Muscle of leg (tissue), 11 donors: Measurements from ENCODE around the gene CDC42BPG. TPM values are rescaled to one million over a fixed set of nuclear protein-coding genes. Genes with fewer than 3 reads are reported as not detected.

Experiments used
- DNase-seq: peaks from one replicate; pipeline ENCODE4 v3.0.0; 2013
- H3K27ac ChIP-seq: one replicate; pipeline ENCODE4 v1.5.1; 2013; ENCODE audit warnings: mild to moderate bottlenecking, low read length, control low read depth
- H3K27me3 ChIP-seq: one replicate; pipeline ENCODE4 v1.6.1; 2013; ENCODE audit warnings: low read length; ENCODE audit not compliant: control insufficient read depth, insufficient read depth
- H3K36me3 ChIP-seq: one replicate; pipeline ENCODE4 v1.6.1; 2013; ENCODE audit warnings: low read length; ENCODE audit not compliant: control insufficient read depth, insufficient read depth
- H3K4me1 ChIP-seq: one replicate; pipeline ENCODE4 v1.6.1; 2013; ENCODE audit warnings: low read length; ENCODE audit not compliant: control insufficient read depth, insufficient read depth
- H3K4me3 ChIP-seq: one replicate; pipeline ENCODE4 v1.5.1; 2013; ENCODE audit warnings: low read length, control low read depth
- H3K9me3 ChIP-seq: replicated peaks from 2 replicates; pipeline ENCODE4 v1.6.1; 2013; ENCODE audit warnings: low read depth, low read length; ENCODE audit not compliant: control insufficient read depth
- WGBS: methylation state at CpG from one replicate; pipeline ENCODE4 v1.1.5; 2013; ENCODE audit warnings: missing lambda C conversion rate; ENCODE audit not compliant: insufficient coverage; 5-methylcytosine and 5-hydroxymethylcytosine counted together
- polyA plus RNA-seq, 8 donors: library from polyadenylated mRNA; unstranded; fragments of 120-200 nt; gene quantifications; one replicate each; pipeline versions ENCODE4 v1.2.1 to v1.2.3, GENCODE V29; 2013; ENCODE audit warnings: inconsistent platforms in 1 of 8, low replicate concordance in 1 of 8; ENCODE audit not compliant: insufficient read length in 8 of 8, insufficient read depth in 1 of 8
- total RNA-seq: library from RNA; stranded (reverse); fragments of 120-200 nt; gene quantifications from one replicate; pipeline ENCODE4 v1.2.4, GENCODE V29; 2013

Gene CDC42BPG
- total and polyA plus RNA-seq, 9 donors = 0.35 to 2.3 (median 0.95) TPM

DNA sequence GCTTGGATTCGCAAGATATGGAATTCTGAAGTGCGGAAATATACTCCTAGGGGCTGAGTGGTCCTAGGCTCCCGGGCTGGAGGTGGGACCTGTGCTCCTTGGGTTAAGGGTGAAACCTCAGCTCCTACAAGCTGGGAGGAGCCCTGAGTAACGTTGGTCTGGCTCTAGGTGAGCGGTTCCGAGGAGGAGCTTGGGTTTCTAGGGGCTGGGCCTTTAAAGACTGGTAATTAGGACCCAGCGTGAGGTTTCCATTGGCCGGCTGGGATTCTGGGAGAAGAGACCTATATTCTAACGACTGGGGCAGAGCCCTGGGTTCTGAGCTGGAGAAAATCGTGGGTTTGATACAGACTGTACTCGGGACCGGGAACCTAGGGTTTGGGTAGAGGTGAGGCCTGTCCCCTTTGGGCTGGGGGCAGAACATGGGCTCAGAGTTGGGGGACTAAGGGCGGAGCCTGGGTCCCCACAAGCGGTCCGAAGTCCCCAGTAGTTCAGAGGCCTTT, 40.6 kb downstream of the CDC42BPG start:
- Histone ChIP-seq H3K36me3 (peaks cover 42% of the 10 kb centered on the region), H3K27me3 (no peaks in the 10 kb centered on the region), H3K4me3 (peak overlapping the region; percentile 63), H3K27ac (peak overlapping the region; percentile 89), H3K4me1 (peaks cover 37% of the 10 kb centered on the region), H3K9me3 (no peaks in the 10 kb centered on the region)
- 33% methylated on average over 13 of the region's 15 CpGs for WGBS
- no peak for DNase-seq

DNA sequence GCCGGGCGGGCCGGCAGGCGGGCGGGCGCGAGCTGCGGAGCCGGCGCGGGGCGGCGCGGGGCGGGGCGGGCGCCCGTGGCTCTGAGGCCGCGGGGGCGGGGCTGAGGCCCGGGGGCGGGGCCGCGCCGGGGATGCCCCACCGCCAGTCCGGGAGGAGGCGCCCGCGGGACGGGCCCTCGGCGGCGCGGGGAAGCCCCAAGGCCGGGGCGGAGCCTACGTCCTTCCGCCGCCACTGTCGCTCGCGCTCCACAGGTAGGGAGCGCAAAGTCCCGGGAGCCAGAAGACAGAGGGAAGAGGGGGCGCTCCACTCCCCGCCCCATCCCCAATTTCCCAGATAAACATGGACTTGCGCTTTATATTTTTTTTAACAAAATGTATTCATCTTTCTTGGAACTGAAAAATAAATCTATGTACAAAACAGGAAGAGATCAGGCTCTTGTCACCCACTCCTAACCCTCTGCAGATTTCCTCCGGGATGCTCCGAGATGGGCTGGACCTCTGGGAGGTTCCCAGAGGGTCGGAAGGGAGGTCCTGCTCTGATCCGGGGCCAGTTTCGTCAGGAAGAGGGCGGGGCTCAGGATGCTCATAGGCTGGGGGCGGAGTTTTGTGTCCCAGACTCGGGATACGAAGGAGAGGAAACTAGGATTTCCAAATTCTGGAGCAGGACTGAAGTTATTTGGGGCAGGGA, 41.2 kb downstream of the CDC42BPG start, which contains the start of gene MAP4K2:
MAP4K2 (minus strand) TSS at position 57 of the 688 bp plus-strand sequence. CDS start 65 bp downstream, outside the sequence.
- peak; percentile 94 for DNase-seq
- H3K9me3 ChIP-seq = no peaks in the 10 kb centered on the region
- no peaks in the 10 kb centered on the region for H3K27me3 ChIP-seq
- H3K27ac ChIP-seq = peak within 1 kb of the TSS; percentile 89
- H3K4me1 ChIP-seq = peaks cover 37% of the 10 kb centered on the region
- H3K4me3 ChIP-seq = peak within 1 kb of the TSS; percentile 63
- H3K36me3 ChIP-seq = peaks cover 43% of the 10 kb centered on the region
- WGBS = 0% methylated on average over 24 of the region's 58 CpGs

GRCh38 chr11:64802370-64803157, 41.9 kb downstream of the CDC42BPG start:
- H3K4me1 ChIP-seq = peaks cover 37% of the 10 kb centered on the region
- no peaks in the 10 kb centered on the region for H3K27me3 ChIP-seq
- peaks cover 38% of the 10 kb centered on the region for H3K36me3 ChIP-seq
- H3K4me3 ChIP-seq = peak overlapping the region; percentile 46
- H3K9me3 ChIP-seq = no peaks in the 10 kb centered on the region
- 9% methylated on average over 53 of the region's 54 CpGs for WGBS
- H3K27ac ChIP-seq = peak overlapping the region; percentile 59
- DNase-seq = no peak

- Histone ChIP-seq H3K27ac (peak overlapping the region; percentile 59), H3K9me3 (no peaks in the 10 kb centered on the region), H3K27me3 (no peaks in the 10 kb centered on the region), H3K4me1 (peaks cover 37% of the 10 kb centered on the region), H3K36me3 (peaks cover 36% of the 10 kb centered on the region), H3K4me3 (peak overlapping the region; percentile 46)
- DNase-seq = peak; percentile 41
- WGBS = 24% methylated on average over 12 of the region's 13 CpGs
Measured at GRCh38 chr11:64801561-64802369, 42.7 kb downstream of the CDC42BPG start.

GRCh38 chr11:64801158-64801464, 43.3 kb downstream of the CDC42BPG start:
- no peak overlapping the region for H3K4me3 ChIP-seq
- no peak overlapping the region for H3K27ac ChIP-seq
- no peaks in the 10 kb centered on the region for H3K9me3 ChIP-seq
- peaks cover 32% of the 10 kb centered on the region for H3K36me3 ChIP-seq
- peaks cover 37% of the 10 kb centered on the region for H3K4me1 ChIP-seq
- 64% methylated on average over 6 of the region's 9 CpGs for WGBS
- no peak for DNase-seq
- H3K27me3 ChIP-seq = no peaks in the 10 kb centered on the region

GRCh38 chr11:64800303-64801157, 43.9 kb downstream of the CDC42BPG start:
- H3K36me3 ChIP-seq = peaks cover 27% of the 10 kb centered on the region
- WGBS = 81% methylated on average over 23 of the region's 26 CpGs
- H3K4me3 ChIP-seq = no peak overlapping the region
- no peaks in the 10 kb centered on the region for H3K9me3 ChIP-seq
- no peak overlapping the region for H3K27ac ChIP-seq
- DNase-seq = no peak
- no peaks in the 10 kb centered on the region for H3K27me3 ChIP-seq
- H3K4me1 ChIP-seq = peaks cover 37% of the 10 kb centered on the region

GRCh38 chr11:64799623-64800302, 44.7 kb downstream of the CDC42BPG start:
- H3K4me1 ChIP-seq = peaks cover 37% of the 10 kb centered on the region
- H3K27ac ChIP-seq = no peak overlapping the region
- 25% methylated on average over 2 of the region's 14 CpGs for WGBS
- H3K4me3 ChIP-seq = no peak overlapping the region
- no peaks in the 10 kb centered on the region for H3K9me3 ChIP-seq
- DNase-seq = no peak
- peaks cover 20% of the 10 kb centered on the region for H3K36me3 ChIP-seq
- no peaks in the 10 kb centered on the region for H3K27me3 ChIP-seq

GRCh38 chr11:64799256-64799622, 45.2 kb downstream of the CDC42BPG start:
- H3K4me3 ChIP-seq = no peak overlapping the region
- no peak for DNase-seq
- peaks cover 16% of the 10 kb centered on the region for H3K36me3 ChIP-seq
- H3K27me3 ChIP-seq = no peaks in the 10 kb centered on the region
- no peaks in the 10 kb centered on the region for H3K9me3 ChIP-seq
- 56% methylated on average over 3 of the region's 7 CpGs for WGBS
- H3K4me1 ChIP-seq = peaks cover 34% of the 10 kb centered on the region
- H3K27ac ChIP-seq = no peak overlapping the region
